Left lung (tissue), 10 donors: Measurements from ENCODE around the gene NID2. TPM values are rescaled to one million over a fixed set of nuclear protein-coding genes. Genes with fewer than 3 reads are reported as not detected.

ENCODE experiments used
- ATAC-seq: fragments of 200-7000 bp; cut with Tn5 transposase; one replicate; pipeline ENCODE4 v1.9.1; 2020; ENCODE audit warnings: moderate library complexity
- DNase-seq, 4 donors: peaks; one replicate each; pipeline ENCODE4 v3.0.0-alpha.2; 2013 to 2020
- H3K27ac ChIP-seq, 2 donors: fragments of 200-600 bp; sonication (generic) in 1 of 2; one replicate each; pipeline versions ENCODE4 v1.5.0 to v1.8.0; 2020 to 2021
- H3K27me3 ChIP-seq, 2 donors: fragments of 200-600 bp; sonication (generic) in 1 of 2; one replicate each; pipeline versions ENCODE4 v1.5.0 to v1.8.0; 2020 to 2021
- H3K36me3 ChIP-seq, 2 donors: fragments of 200-600 bp; sonication (generic) in 1 of 2; one replicate each; pipeline versions ENCODE4 v1.5.0 to v1.8.0; 2020 to 2021
- H3K4me1 ChIP-seq, 2 donors: fragments of 200-600 bp; one replicate each; pipeline ENCODE4 v1.8.0; 2021
- H3K4me3 ChIP-seq, 2 donors: fragments of 200-600 bp; sonication (generic) in 1 of 2; one replicate each; pipeline versions ENCODE4 v1.5.0 to v1.8.0; 2020 to 2021; ENCODE audit warnings: mild to moderate bottlenecking in 1 of 2
- H3K9me3 ChIP-seq, 2 donors: fragments of 200-600 bp; sonication (generic) in 1 of 2; one replicate each; pipeline versions ENCODE4 v1.5.0 to v1.8.0; 2020 to 2021
- intact Hi-C, 2 donors: fragments of 100-400 bp; cut with DNase I; formaldehyde crosslinking; loops; one replicate each; pipeline versions ENCODE4 v1.11.2 to v1.14.2; 2022
- polyA plus RNA-seq, 6 donors: library from polyadenylated mRNA; unstranded; fragments of 120-200 nt; gene quantifications; one replicate each; pipeline ENCODE4 v1.2.1, GENCODE V29; 2013; ENCODE audit not compliant: insufficient read length in 6 of 6
- total RNA-seq, 2 donors: library from RNA; stranded (reverse); fragmentation: NEBNext Ultra II Directional; extraction: Animal tissue kit (Norgen Biotek cat#: 25700); gene quantifications; one replicate each; pipeline ENCODE4 v1.2.1, GENCODE V29; 2021
- TF ChIP-seq, protein P1 (sequence below), 2 donors: fragments of 200-600 bp; sonication (generic) in 1 of 2; IDR thresholded peaks; one replicate each; pipeline versions ENCODE4 v1.5.0 to v1.8.0; 2021; ENCODE audit warnings: antibody characterized with exemption in 2 of 2
- donor health status: DM: no; HTN: yes; CAD: no.
- donor health status: DM: no; HTN: no; CAD: no.

NID2 gene
- total and polyA plus RNA-seq, 8 donors = 25.0 to 593 (median 235) TPM

DNA sequence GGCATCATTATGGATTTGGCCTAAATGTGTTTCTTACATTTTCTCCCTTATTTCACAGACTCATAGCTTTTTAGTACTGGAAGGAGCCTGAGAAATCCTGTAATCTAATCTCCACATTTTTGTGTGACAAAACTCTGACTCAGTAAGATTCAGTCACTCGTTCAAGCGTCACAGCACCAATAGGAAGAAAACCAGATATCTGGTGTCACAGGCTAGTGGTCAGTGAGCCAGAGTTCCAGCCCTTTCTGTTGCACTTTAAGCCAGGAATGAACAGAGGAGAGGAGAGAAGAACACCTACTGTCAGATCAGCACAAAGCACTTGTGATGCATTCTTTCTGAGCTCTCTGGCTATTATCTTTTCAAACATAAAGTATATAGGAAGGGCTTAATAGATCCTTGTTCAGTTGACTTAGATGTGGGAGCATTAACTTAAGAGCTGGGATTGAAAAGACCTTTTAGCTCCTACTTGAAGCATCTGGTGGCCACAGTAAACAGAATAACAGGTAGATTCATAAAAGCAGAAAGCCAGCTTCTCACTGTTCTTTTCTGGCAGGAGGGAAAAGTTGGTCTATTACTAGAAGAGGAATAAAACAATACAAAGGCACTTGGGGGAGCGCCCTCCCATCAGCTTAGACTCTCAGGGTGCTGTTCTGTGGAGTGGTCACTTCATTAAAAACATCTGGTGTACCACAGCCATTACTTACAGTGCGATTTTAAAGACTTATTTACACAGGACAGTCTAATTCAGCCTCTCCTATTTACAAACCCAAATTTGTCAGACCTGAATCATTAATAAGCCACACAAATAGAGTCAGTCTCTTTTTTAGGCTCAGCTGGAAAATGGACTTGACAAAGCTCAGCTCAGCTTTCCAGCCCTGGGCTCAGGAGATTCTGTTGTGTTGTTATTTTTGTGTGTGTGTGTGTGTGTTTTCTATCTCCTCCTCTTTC is 12.2 kb upstream of the NID2 start:
- ATAC-seq (peak; percentile 51), DNase-seq (no peak)
- no peak overlapping the region for H3K27ac ChIP-seq
- H3K4me3 ChIP-seq = no peak overlapping the region
- H3K36me3 ChIP-seq = no peaks in the 10 kb centered on the region
- no peaks in the 10 kb centered on the region for H3K27me3 ChIP-seq
- peaks cover 0 to 11% of the 10 kb centered on the region in 2 donors for H3K9me3 ChIP-seq
- no peaks in the 10 kb centered on the region for H3K4me1 ChIP-seq
- intact Hi-C loops = no loop called here
- TF ChIP-seq, protein P1, sequence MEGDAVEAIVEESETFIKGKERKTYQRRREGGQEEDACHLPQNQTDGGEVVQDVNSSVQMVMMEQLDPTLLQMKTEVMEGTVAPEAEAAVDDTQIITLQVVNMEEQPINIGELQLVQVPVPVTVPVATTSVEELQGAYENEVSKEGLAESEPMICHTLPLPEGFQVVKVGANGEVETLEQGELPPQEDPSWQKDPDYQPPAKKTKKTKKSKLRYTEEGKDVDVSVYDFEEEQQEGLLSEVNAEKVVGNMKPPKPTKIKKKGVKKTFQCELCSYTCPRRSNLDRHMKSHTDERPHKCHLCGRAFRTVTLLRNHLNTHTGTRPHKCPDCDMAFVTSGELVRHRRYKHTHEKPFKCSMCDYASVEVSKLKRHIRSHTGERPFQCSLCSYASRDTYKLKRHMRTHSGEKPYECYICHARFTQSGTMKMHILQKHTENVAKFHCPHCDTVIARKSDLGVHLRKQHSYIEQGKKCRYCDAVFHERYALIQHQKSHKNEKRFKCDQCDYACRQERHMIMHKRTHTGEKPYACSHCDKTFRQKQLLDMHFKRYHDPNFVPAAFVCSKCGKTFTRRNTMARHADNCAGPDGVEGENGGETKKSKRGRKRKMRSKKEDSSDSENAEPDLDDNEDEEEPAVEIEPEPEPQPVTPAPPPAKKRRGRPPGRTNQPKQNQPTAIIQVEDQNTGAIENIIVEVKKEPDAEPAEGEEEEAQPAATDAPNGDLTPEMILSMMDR (IDR thresholded peaks at IDR 0.05) = no peak

DNA sequence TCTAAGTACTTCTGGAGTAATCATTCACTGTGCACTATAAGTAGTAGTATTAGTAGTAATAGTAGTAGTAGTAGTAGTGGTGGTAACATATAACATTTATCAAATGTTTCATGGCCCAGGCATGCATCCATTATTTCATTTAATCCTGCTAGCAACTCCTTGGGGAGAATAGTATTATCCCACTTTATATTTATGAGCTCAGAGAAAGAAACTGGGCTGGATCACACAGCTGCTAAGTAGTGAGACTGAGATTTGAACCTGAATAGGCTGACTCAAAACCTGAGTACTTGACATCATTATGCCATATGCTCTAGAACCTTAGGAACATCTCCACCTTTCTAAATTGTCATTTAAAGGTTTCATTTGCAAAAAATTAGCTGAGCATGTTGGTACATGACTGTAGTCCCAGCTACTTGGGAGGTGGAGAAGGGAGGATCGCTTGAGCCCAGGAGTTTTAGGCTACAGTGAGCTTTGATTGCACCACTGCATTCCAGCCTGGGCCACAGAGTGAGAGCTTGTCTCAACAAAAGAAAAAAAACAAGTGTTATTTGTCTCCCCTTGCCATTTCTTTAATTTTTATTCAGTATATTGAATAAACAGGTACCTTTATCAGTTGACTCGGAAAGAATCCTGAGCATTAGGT is 11.4 kb upstream of the NID2 start:
- ATAC-seq (peak; percentile 30), DNase-seq (no peak)
- no peak overlapping the region for H3K4me3 ChIP-seq
- TF ChIP-seq, protein P1 (IDR thresholded peaks at IDR 0.05) = no peak
- H3K36me3 ChIP-seq = no peaks in the 10 kb centered on the region
- H3K9me3 ChIP-seq = peaks cover 0 to 11% of the 10 kb centered on the region in 2 donors
- H3K27me3 ChIP-seq = no peaks in the 10 kb centered on the region
- intact Hi-C loops = no loop called here
- H3K27ac ChIP-seq = no peak overlapping the region
- no peaks in the 10 kb centered on the region for H3K4me1 ChIP-seq

DNA sequence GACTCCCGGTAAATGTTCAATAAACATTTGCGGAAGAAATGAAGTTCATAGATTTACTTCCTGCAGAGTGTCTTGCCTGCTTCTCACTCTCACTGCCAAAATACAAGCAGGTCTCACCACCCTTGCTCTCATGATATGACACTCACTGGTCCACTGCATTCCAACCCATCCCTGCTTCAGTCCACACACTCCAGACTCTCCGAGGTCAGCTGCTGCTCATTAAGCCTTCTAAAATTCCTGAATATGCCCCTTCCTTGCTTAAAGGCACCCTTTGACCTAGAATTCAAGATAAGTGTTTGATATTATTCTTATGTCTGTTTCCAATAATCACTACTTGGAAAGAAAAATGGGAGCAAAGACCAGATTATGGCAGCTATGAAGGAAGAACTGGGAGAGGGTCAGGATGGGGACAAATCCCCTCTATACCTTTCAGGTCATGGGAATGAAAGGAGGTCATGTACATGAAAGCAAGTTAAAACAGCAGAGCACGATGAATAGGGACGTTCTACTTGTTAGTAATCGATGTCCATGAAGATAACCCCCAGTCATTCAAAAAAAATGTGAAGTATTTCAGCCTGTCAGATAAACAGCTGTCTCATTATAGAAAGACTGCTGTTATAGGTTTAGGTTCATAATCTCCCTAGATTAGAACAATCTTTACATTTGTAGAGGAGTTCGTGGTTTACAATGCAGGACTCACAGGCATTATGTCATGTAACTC is 10.5 kb upstream of the NID2 start:
- H3K36me3 ChIP-seq = no peaks in the 10 kb centered on the region
- ATAC-seq = no peak
- intact Hi-C loops = no loop called here
- no peak overlapping the region for H3K4me3 ChIP-seq
- TF ChIP-seq, protein P1 (IDR thresholded peaks at IDR 0.05) = no peak
- H3K27ac ChIP-seq = no peak overlapping the region
- no peaks in the 10 kb centered on the region for H3K27me3 ChIP-seq
- no peak for DNase-seq
- H3K4me1 ChIP-seq = no peaks in the 10 kb centered on the region
- peaks cover 0 to 4% of the 10 kb centered on the region in 2 donors for H3K9me3 ChIP-seq

DNA sequence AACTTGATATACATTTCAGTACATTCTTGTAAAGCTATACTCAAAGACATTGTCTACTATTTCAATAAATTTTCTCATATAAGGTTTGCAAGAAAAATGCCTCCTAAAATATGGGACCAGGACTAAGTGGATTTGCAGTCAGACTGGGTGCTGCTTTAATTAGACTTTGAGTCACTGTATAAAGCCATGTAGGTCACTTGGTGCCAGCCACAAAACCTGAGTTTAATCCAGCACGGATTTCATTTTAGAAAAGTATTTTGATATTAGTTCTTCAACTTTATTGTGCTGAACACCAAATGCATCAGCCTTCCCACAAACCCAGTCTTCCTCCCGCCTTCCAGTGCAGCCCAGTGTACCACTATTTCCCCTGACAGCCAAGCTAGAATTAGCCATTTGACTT is 9.9 kb upstream of the NID2 start:
- TF ChIP-seq, protein P1 (IDR thresholded peaks at IDR 0.05) = no peak
- Histone ChIP-seq H3K4me1 (no peaks in the 10 kb centered on the region), H3K4me3 (no peak overlapping the region), H3K27ac (no peak overlapping the region), H3K27me3 (no peaks in the 10 kb centered on the region), H3K9me3 (no peaks in the 10 kb centered on the region), H3K36me3 (no peaks in the 10 kb centered on the region)
- intact Hi-C loops = no loop called here
- DNase-seq (no peak), ATAC-seq (no peak)
